DMS79 treated with DMSO at 0.1 percent for 48 hours (cell line): ENCODE measurements around the gene APLF.
"Not testable (repeated sequence)": the region's sequence is repeated elsewhere in the genome, so short reads cannot be mapped to it uniquely, and the experiment has no call there.

Experiments used
- DNase-seq: peaks from one replicate; lab custom pipeline; 2025; lab: John Stamatoyannopoulos, UW

APLF gene

DNA sequence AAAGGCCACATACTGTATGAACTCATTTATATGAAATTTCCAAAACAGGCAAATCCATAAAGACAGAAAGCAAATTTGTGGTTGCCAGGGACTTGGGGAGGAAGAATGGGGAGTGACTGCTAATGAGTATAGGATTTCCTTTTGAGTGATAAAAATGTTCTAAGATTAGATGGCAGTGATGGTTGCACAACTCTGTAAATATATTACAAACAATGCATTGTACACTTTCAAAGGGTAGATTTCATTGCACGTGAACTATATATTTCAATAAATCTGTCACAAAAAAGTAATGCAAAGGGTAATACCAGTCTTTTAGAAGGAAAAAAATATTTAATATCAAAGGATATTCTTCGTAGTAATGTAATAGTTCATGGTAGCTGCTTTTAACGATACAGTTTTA, 112.3 kb downstream of the APLF start:
- no peak for DNase-seq

DNA sequence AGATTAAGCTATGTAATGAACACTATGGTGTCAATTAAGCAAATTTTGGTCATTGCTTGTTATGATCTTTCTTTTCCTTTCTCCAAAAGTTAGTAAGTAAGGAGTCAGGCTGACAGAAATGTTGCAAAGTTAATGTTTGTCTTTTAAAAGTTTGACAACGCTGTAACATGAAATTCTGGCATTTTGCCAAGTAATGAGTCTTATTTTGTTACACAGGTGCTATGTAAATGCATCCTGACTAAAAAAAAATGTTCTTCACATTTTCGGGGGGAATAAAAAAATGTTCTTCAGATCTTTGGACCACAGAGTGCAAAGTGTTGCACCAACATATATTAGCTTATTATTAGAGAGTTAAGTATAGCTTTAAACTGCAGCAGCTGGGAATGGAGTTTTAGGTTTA, 121.2 kb downstream of the APLF start:
- DNase-seq: no peak

DNA sequence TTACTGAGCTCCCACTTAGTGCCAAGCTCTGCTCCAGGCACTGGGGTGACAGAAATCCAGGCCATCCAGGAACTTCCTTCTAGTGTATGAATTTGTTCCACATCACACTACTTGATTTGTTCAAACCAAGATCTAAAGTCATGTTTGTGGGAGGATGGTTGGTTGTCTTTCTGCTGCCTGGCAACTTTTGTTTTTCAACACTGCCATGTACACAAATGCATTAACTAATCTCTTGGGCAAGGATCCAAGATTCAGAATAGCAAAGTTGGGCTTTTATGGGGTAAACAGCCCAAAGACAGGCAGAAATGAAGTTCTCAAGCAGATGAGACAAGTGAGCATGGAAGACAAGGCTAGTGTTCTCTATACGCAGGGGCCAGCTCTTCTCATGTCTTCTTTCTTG, 122.6 kb downstream of the APLF start:
- no peak for DNase-seq

GRCh38 chr2:68590702-68591101, 123.3 kb downstream of the APLF start:
- DNase-seq: no peak

- DNase-seq: no peak
These were observed 123.8 kb downstream of the APLF start for GRCh38 chr2:68591225-68591624.

DNA sequence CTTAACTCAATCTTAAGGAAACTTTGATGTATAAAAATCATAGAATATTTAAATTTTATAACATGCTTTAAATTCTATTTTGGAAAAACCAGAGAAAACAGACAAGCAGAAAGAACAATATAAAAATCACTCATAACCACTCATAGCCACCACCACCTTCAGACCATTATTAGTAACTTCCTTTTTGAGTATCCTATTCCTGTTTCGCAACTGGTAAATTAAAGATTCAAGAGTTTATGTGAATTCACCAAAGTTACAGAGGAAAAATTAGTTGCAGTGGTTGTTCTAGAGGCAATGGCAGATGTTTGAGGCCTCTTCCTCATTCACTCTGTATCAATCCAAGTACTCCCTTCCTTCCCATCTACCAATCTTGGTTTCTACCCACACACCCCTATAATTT, 126.7 kb downstream of the APLF start:
- no peak for DNase-seq

GRCh38 chr2:68594674-68595492, 127.5 kb downstream of the APLF start:
- DNase-seq: no peak

DNA sequence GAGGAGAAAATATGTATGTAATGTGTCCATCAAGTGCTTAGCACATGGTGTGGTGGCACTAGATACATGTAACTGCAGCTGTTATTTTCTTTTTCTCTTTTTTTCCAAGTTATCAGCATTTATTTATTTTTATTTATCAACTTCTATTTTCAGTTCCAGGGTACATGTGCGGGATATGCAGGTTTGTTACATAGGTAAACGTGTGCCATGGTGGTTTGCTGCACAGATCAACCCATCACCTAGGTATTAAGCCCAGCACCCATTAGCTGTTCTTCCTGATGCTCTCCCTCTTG, 128.1 kb downstream of the APLF start:
- not testable (repeated sequence) for DNase-seq

GRCh38 chr2:68600495-68600894, 133.1 kb downstream of the APLF start:
- DNase-seq: not testable (repeated sequence)

- DNase-seq: no peak
These were observed 135.7 kb downstream of the APLF start for GRCh38 chr2:68603059-68603458.

DNA sequence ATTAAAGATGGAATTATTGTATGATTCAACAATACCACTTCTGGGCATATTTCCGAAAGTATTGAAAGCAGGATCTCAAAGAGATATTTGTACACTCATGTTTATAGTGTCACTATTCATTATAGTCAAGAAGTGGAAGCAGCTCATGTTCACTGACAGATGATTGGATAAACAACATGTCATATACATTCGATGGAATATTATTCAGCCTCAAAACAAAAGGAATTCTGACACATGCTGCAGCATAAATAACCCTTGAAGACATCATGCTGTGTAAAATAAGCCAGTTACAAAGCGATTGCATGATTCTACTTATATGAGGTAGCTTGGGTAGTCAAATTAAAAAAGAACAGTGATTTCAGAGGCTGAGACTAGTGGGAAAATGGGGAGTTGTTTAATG, 136.7 kb downstream of the APLF start:
- no peak for DNase-seq

DNA sequence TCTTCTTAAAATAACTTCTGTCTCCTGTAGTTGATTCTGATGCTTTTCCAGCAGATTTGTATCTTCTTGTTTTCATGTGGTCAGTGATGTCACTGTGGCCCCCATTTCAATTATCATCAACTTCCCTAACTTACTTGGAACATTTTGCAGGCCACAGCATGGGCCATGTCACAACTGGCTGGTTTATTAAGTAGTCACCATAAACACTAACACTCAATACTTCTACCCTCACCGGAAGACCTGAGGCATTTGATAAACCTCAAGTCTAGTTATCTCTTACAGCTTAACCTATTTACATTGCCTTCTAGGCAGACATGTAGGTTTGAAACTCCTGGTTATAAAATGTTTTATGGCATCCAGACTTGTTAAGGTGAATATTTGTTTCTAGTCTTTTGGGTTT, 138.6 kb downstream of the APLF start:
- no peak for DNase-seq

DNA sequence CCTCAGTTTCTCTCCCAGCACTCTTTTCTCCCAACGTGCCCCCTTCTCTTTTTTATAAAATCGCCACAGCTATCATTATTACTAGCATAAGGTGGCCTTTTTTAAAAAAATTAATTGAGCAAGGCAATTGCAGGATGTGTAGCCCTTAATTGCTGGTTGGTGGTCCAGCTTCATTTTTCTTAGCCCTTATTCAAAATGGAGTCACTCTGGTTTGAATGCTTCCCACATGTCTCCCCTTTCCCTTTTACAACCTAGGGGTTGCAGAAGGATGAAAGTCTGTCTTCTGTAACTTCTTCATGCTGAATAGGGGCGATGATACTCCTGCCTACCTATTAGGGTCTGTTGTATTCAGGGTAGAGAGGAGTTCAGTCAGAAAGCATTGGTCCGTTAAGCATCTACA, 139.4 kb downstream of the APLF start:
- no peak for DNase-seq

DNA sequence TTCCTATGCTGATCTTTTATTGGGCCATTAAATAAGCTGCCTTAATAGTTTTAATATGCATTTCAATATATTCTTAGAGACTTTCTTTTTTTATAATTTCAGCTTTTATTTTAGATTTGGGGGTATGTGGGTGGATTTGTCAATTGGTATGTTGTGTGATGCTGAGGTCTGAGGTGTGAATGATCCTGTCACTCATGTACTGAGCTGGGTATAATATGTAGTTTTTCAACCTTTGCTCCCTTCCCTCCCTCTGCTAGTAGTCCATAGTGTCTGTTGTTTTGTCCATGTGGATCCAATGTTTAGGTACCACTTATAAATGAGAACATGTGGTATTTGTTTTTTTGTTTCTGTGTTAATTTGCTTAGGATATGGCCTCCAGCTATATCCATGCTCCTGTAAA, 140.5 kb downstream of the APLF start:
- DNase-seq: no peak

DNA sequence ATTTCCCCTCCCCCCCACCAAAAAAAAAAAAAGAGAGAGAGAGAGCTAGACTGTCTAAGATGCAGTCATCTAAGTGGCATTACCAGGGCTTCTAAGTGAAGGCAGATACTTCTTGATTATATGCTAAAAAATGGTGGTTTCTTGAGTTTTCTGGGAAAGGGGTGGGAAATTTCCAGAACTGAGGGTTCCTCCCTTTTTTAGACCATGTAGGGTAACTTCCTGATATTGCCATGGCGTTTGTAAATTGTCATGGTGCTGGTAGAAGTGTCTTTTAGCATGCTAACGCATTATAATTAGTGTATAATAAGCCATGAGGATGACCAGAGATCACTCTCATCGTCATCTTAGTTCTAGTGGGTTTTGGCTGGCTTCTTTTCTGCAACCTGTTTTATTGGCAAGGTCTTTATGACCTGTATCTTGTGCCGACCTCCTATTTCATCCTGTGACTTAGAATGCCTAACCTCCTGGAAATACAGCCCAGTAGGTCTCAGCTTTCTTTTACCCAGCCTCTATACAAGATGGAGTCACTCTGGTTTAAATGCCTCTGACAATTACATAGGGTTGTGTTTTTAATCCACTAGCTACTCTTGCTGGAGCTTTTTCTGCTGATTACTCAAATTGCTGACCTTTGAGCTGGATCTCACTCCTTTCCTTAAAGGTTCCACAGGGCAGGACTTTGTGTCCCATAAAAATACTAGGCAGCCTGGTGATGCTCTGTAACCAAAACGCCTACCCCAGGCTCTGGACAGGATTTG, 145.6 kb downstream of the APLF start:
- DNase-seq: no peak

- no peak for DNase-seq
These were observed 153.4 kb downstream of the APLF start for GRCh38 chr2:68620772-68621171.

GRCh38 chr2:68623820-68624219, 156.4 kb downstream of the APLF start:
- no peak for DNase-seq

- no peak for DNase-seq
These were observed 160.2 kb downstream of the APLF start for GRCh38 chr2:68627615-68628014.
